GM10248 (cell line): Measurements from ENCODE around the gene PRB3.

ENCODE experiments used
- CTCF ChIA-PET: fragments of 300-600 bp; sonication (Branson Sonifier 250); formaldehyde crosslinking; extraction: SDS; loops from one replicate; lab custom pipeline; 2021; ENCODE audit warnings: antibody characterized with exemption; lab: Yijun Ruan, JAX
- POLR2A ChIA-PET: fragments of 350-650 bp; sonication (Branson Sonifier 250); formaldehyde crosslinking; extraction: SDS; loops from one replicate; lab custom pipeline; 2020; ENCODE audit warnings: antibody characterized with exemption; lab: Yijun Ruan, JAX
- DNase-seq: peaks from one replicate; pipeline ENCODE4 v3.0.0; 2012; ENCODE audit errors: extremely low spot score
- CTCF ChIP-seq: IDR thresholded peaks from 2 replicates; pipeline ENCODE4 v1.5.1; 2012; ENCODE audit warnings: mild to moderate bottlenecking, low read depth; ENCODE audit errors: extremely low read depth, missing control alignments, control extremely low read depth

Gene PRB3

DNA sequence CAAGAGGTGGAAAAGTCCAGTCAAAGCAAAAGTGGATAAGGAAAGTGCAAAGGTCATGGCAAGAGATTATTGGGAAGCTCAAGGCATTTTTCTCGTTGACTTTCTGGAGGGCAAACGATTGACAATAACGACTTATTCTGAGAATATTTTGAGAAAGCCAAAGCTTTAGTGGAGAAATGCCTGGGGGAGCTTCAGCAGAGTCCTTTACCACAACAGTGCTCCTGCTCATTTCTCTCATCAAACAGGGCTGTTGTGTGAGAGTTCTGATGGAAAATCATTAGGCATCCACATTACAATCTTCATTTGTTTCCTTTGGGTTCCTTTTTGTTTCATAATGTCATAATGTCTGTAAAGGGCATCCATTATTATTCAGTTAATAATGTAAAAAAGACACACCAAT lies 26.9 kb downstream of the PRB3 start:
- no peak for TF ChIP-seq CTCF
- POLR2A ChIA-PET = no interaction called here
- CTCF ChIA-PET = interaction anchor here (0.7 to 2.3 kb wide), 2 partner anchors 12 to 15 kb away, joined by 3 to 10 read pairs; no protein-coding TSS in a partner anchor
- DNase-seq = no peak

DNA sequence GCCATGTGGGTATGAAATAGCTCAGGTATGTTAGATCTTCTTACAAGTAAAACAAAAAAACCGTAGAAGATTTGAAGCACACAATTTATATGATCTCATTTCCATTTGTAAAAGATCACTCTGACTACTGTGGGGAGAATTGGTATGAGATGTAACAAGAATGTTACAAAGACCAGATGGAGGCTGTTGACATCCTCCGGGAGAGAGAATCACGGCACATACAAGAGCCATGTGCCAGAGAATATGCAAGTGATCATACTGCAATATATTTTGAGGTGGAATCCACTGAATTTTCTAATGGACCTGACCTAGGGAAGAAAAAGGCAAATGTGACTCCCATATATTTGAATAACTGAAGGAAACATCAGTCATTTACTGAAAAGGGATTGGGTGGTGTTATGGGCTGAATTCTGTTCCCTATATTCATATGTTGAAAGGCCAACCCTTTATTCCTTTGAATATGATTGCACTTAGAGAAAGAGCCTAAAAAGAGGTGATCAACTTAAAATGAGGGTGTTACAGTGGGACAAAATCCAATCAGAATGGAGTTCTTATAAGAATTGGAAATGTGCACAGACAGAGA lies 29.1 kb downstream of the PRB3 start:
- DNase-seq = no peak
- POLR2A ChIA-PET = no interaction called here
- CTCF ChIA-PET = interaction anchor here (1.3 to 2.3 kb wide), 3 partner anchors 10 to 16 kb away, joined by 3 to 10 read pairs (median 5); no protein-coding TSS in a partner anchor
- TF ChIP-seq CTCF = no peak

GRCh38 chr12:11238275-11238674 lies 31.2 kb downstream of the PRB3 start:
- DNase-seq = no peak
- ChIA-PET CTCF (interaction anchor here (1.7 kb wide), 1 partner anchor 9 kb away, joined by 4 read pairs; no protein-coding TSS in a partner anchor), POLR2A (no interaction called here)
- TF ChIP-seq CTCF = no peak

DNA sequence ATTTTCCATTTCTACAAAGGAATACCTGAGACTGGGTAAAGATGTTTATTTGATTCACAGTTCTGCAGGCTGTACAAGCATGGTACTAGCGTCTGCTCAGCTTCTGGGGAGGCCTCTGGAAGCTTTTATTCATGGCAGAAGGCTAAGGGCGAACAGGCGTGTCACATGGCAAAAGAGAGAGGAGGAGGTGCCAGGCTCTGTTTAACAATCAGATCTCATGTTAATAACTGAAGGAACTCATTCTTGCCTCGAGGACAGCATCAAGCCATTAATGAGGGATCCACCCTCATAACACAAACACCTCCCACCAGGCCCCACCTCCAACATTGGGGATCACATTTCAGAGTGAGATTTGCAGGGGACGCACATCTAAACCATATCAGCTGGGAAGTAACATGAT lies 36.0 kb downstream of the PRB3 start:
- no peak for DNase-seq
- POLR2A ChIA-PET = no interaction called here
- CTCF ChIA-PET = interaction anchor here (1.8 kb wide), 1 partner anchor 254 kb away, joined by 4 read pairs; no protein-coding TSS in a partner anchor
- TF ChIP-seq CTCF = no peak

GRCh38 chr12:11228296-11228879 lies 41.1 kb downstream of the PRB3 start:
- ChIA-PET CTCF (interaction anchor here (0.7 to 7.3 kb wide), 17 partner anchors 10 to 1099 kb away, joined by 3 to 62 read pairs (median 4); no protein-coding TSS in a partner anchor), POLR2A (no interaction called here)
- peak; percentile 24 for DNase-seq

DNA sequence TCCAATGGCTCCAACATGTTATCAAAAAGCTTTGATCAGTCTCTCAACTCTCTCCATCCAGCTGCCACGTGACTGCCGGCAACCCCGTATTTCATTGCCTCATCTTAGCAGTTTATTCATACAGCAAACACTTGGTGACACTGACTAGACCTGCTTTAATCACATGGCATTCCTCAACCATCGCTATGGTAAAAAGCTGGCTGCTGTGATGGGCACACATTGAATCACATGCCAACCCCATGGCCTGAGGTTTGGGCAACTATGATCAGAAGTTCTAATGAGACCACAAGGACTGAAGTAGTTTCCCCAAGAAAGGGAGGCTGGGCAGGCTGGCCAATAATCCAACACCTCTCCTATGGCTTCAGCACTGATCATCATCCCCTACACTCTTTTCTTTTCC lies 42.1 kb downstream of the PRB3 start:
- POLR2A ChIA-PET = no interaction called here
- CTCF ChIA-PET = interaction anchor here (1.0 to 7.3 kb wide), 6 partner anchors 14 to 806 kb away, joined by 3 to 62 read pairs (median 8); no protein-coding TSS in a partner anchor
- no peak for TF ChIP-seq CTCF
- DNase-seq = no peak

More at GRCh38 chr12:11228296-11228879, 41.1 kb downstream of the PRB3 start:
- TF ChIP-seq CTCF = peak; percentile 72
